HepG2 (cell line): ENCODE data around the gene CBX2. TPM values are rescaled to one million over a fixed set of nuclear protein-coding genes. Genes with fewer than 3 reads are reported as not detected.

Experiments used
- ATAC-seq: fragments of 200-7000 bp; cut with Tn5 transposase; 3 replicates; pipeline ENCODE4 v1.9.1; 2020; ENCODE audit warnings: mild to moderate bottlenecking, moderate library complexity
- BruUV-seq: library from RNA; stranded (reverse); fragments of 400-500 nt; replicated peaks from 2 replicates; lab custom pipeline; 2021; lab: Mats Ljungman, UMichigan
- CTCF ChIA-PET: fragments of 300-600 bp; formaldehyde crosslinking; extraction: SDS; loops from one replicate; lab custom pipeline; 2021; ENCODE audit warnings: low total read pairs, inconsistent platforms, low intra/inter-chr PET ratio; lab: Yijun Ruan, JAX
- POLR2A ChIA-PET: fragments of 350-600 bp; sonication (Branson Sonifier 250); formaldehyde crosslinking; loops from one replicate; lab custom pipeline; 2020; ENCODE audit warnings: antibody characterized with exemption, inconsistent platforms; lab: Yijun Ruan, JAX
- DNase-seq: peaks from one replicate; pipeline ENCODE4 v3.0.0-alpha.2; 2015; ENCODE audit warnings: low spot score
- FAIRE-seq: peaks from 3 replicates; lab custom pipeline; 2011; peaks lifted over from hg19 to GRCh38; lab: Jason Lieb, UNC
- H2AFZ ChIP-seq: one replicate; pipeline ENCODE4 v1.6.1; 2011; ENCODE audit warnings: low read length, inconsistent platforms
- H3K27ac ChIP-seq: fragments of 300-600 bp; 3 replicates; pipeline ENCODE4 v1.8.0; 2011; ENCODE audit warnings: mixed run types, mild to moderate bottlenecking, mixed read lengths, low read length, inconsistent platforms; ENCODE audit not compliant: insufficient read depth; ENCODE audit errors: extremely low read length
- H3K27me3 ChIP-seq, 2 experiments: fragments of 200-600 bp in 1 of 2; 2 replicates in 1 of 2; 3 replicates in 1 of 2; pipeline versions ENCODE4 v1.6.0 to v1.8.0; 2011; ENCODE audit warnings: low read length in 2 of 2, mild to moderate bottlenecking in 2 of 2, moderate library complexity in 2 of 2, inconsistent platforms in 1 of 2; ENCODE audit not compliant: insufficient read depth in 2 of 2, control insufficient read depth in 1 of 2
- H3K36me3 ChIP-seq, 2 experiments: fragments of 200-600 bp in 1 of 2; replicated peaks in 1 of 2; 2 replicates in 1 of 2; 3 replicates in 1 of 2; pipeline versions ENCODE4 v1.5.1 to v1.8.0; 2011; ENCODE audit warnings: low read length in 2 of 2, inconsistent platforms in 1 of 2; ENCODE audit not compliant: insufficient read depth in 2 of 2, control insufficient read depth in 1 of 2
- H3K4me1 ChIP-seq: 2 replicates; pipeline ENCODE4 v1.5.1; 2012; ENCODE audit warnings: low read length, inconsistent platforms; ENCODE audit not compliant: insufficient read depth
- H3K4me2 ChIP-seq: 2 replicates; pipeline ENCODE4 v1.6.0; 2011; ENCODE audit warnings: low read depth, low read length, inconsistent platforms
- H3K4me3 ChIP-seq, 3 experiments: fragments of 200-600 bp in 1 of 3; sonication (generic), shearing (Covaris generic) in 1 of 3; replicated peaks in 1 of 3; 2 replicates each; pipeline ENCODE4 v1.5.1; 2011 to 2016; ENCODE audit warnings: low read length in 3 of 3, inconsistent platforms in 2 of 3, low read depth in 2 of 3, mild to moderate bottlenecking in 2 of 3, control low read depth in 1 of 3, mixed read lengths in 1 of 3; ENCODE audit not compliant: insufficient read depth in 1 of 3
- H3K79me2 ChIP-seq: one replicate; pipeline ENCODE4 v1.6.1; 2011; ENCODE audit warnings: low read length, inconsistent platforms; ENCODE audit not compliant: insufficient read depth
- H3K9ac ChIP-seq: 2 replicates; pipeline ENCODE4 v1.6.0; 2011; ENCODE audit warnings: mild to moderate bottlenecking, low read depth, low read length, inconsistent platforms; ENCODE audit not compliant: insufficient read depth
- H3K9me3 ChIP-seq: 2 replicates; pipeline ENCODE4 v1.5.1; 2012; ENCODE audit warnings: mild to moderate bottlenecking, low read length
- H4K20me1 ChIP-seq: 2 replicates; pipeline ENCODE4 v1.6.0; 2011; ENCODE audit warnings: inconsistent platforms, mild to moderate bottlenecking, low read length, moderate library complexity; ENCODE audit not compliant: insufficient read depth
- ARNTL ChIP-seq: sonication (generic); formaldehyde crosslinking; IDR thresholded peaks from 2 replicates; pipeline ENCODE4 v1.4.0; 2020; ENCODE audit warnings: mild to moderate bottlenecking, missing genetic modification reagents
- DNMT1 ChIP-seq: sonication (generic); formaldehyde crosslinking; IDR thresholded peaks from 2 replicates; pipeline ENCODE4 v1.5.1; 2020; ENCODE audit warnings: mild to moderate bottlenecking, missing genetic modification reagents
- NFKB2 ChIP-seq: sonication (generic); formaldehyde crosslinking; IDR thresholded peaks from 2 replicates; pipeline ENCODE4 v1.4.0; 2020; ENCODE audit warnings: missing genetic modification reagents, borderline replicate concordance
- NR2F2 ChIP-seq: IDR thresholded peaks from 2 replicates; pipeline ENCODE4 v1.6.1; 2012; ENCODE audit warnings: low read depth, inconsistent platforms, borderline replicate concordance
- RORA ChIP-seq: sonication (generic); formaldehyde crosslinking; IDR thresholded peaks from 2 replicates; pipeline ENCODE4 v1.5.0; 2020; ENCODE audit warnings: mild to moderate bottlenecking, missing genetic modification reagents, moderate library complexity
- SMARCE1 ChIP-seq: fragments of 450-650 bp; IDR thresholded peaks from 2 replicates; pipeline ENCODE4 v1.6.1; 2017; ENCODE audit warnings: borderline replicate concordance
- SP2 ChIP-seq: sonication (generic); formaldehyde crosslinking; IDR thresholded peaks from 2 replicates; pipeline ENCODE4 v1.5.1; 2020; ENCODE audit warnings: mild to moderate bottlenecking, missing genetic modification reagents
- TBL1XR1 ChIP-seq: fragments of 150-350 bp; IDR thresholded peaks from 2 replicates; pipeline ENCODE4 v1.6.1; 2014; ENCODE audit warnings: borderline replicate concordance, low read length; ENCODE audit not compliant: partially characterized antibody
- ZNF326 ChIP-seq: sonication (generic); formaldehyde crosslinking; IDR thresholded peaks from 2 replicates; pipeline ENCODE4 v1.4.0; 2020; ENCODE audit warnings: missing genetic modification reagents, borderline replicate concordance
- WGBS: methylation state at CpG from one replicate; pipeline ENCODE4 v1.1.6; 2017; ENCODE audit warnings: low lambda C conversion rate; 5-methylcytosine and 5-hydroxymethylcytosine counted together
- in situ Hi-C: cut with HindIII; loops from 2 replicates; pipeline ENCODE4 v1.10.0; 2017; ENCODE audit warnings: low pct_unique_long_range_greater_than_20kb; ENCODE audit not compliant: extremely low pct_ligation_motif_present
- intact Hi-C: fragments of 100-400 bp; cut with micrococcal nuclease; formaldehyde crosslinking; loops from one replicate; pipeline ENCODE4 v1.10.0; 2022; ENCODE audit not compliant: unreplicated experiment
- polyA plus RNA-seq, 8 experiments: library from polyadenylated mRNA; depleted of rRNA in 3 of 8; stranded (reverse) in 7 of 8; unstranded in 1 of 8; fragments of >200 nt; fragmentation: Illumina TruSeq in 4 of 8; extraction: Trizol in 4 of 8; gene quantifications; 2 replicates each; pipeline versions ENCODE4 v1.2.1 to v1.2.3, GENCODE V29; 2011 to 2016; ENCODE audit warnings: low read depth in 4 of 8, missing spikeins in 1 of 8, mixed read lengths in 1 of 8; ENCODE audit not compliant: insufficient read depth in 1 of 8
- total RNA-seq, 5 experiments: library from RNA; depleted of rRNA; stranded (reverse); fragments of >200 nt; fragmentation: Illumina TruSeq; extraction: Trizol; gene quantifications; 2 replicates each; pipeline ENCODE4 v1.2.3, GENCODE V29; 2016; ENCODE audit warnings: low read depth in 1 of 5
- TF ChIP-seq, protein P1 (sequence below): sonication (generic); formaldehyde crosslinking; IDR thresholded peaks from 2 replicates; pipeline ENCODE4 v1.4.0; 2020; ENCODE audit warnings: missing genetic modification reagents
- TF ChIP-seq, protein P2 (sequence below): sonication (generic); formaldehyde crosslinking; IDR thresholded peaks from 2 replicates; pipeline ENCODE4 v1.8.0; 2022; ENCODE audit warnings: mild to moderate bottlenecking, missing genetic modification reagents
- TF ChIP-seq, protein P3 (sequence below), 2 experiments: IDR thresholded peaks; 2 replicates each; pipeline ENCODE4 v1.6.1; 2011 to 2012; ENCODE audit warnings: low read length in 2 of 2, borderline replicate concordance in 1 of 2, low read depth in 1 of 2, mild to moderate bottlenecking in 1 of 2, moderate library complexity in 1 of 2

Gene CBX2
- total and polyA plus RNA-seq, 2 of the 13 experiments (the other 11 are each of a cell fraction or from before 2014, with no cell fraction given), result 14.5 to 31.1 TPM

DNA sequence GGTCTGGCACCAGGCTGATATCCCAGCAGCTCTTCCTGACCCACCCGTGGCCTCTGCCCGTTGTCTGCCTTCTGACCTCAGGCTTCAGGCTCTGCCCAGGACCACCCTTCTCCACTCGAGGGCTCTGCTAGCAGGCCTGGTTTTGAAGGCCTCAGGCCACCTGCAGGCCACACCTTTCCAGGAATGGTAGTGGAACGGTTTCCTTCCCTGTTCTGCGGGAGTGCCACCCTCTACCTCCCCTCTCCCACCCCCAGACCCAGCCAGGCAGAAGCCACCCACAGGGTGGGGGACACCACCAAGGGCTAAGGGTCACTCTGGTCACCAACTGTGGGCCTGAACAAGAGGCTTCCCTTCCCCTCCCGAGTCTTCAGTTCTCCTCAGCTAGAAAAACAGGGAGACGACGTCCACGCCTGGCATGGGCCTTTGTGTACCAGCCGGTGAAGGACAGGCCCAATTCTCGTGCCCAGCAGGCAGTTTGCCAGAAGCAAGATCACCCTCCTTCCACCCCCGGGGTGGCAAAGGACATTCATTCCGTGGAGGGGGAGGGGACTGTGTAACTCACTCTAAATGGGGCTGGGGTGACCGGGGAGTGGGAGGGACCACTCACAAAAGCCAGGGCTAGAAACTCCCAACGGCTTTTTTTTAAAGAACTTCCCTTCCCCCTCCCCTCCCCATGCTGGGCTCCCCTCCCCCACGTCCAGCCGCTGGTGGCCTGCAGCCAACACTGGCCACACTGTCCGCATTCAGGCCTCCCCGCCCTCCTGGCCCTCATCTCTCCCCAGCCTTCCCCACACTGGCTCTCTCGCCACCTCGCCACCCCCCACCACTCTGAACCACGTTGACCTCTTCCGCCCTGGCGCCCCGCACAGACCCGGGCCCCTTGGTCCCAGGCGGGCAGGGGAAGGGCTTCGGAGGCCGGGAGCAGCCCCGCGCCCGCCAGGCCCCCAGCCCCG lies 53.6 kb downstream of the CBX2 start:
- in situ Hi-C loops, result no loop called here
- ATAC-seq, result peak; percentile 63
- Histone ChIP-seq H3K4me2 (peak overlapping the region; percentile 88), H3K9me3 (no peaks in the 10 kb centered on the region), H3K27me3 (no peaks in the 10 kb centered on the region; a peak in 2 of 5 replicates), H3K9ac (peak overlapping the region; percentile 83), H3K27ac (peak overlapping the region; percentile 82), H3K4me3 (peak overlapping the region; percentile 62 to 79 (median 73)), H2AFZ (no peak overlapping the region), H3K79me2 (peaks cover 19% of the 10 kb centered on the region), H3K4me1 (peaks cover 87% of the 10 kb centered on the region), H3K36me3 (peaks cover 6 to 12% of the 10 kb centered on the region in 2 experiments; a peak in 4 of 5 replicates), H4K20me1 (peaks cover 24% of the 10 kb centered on the region; the same call in 1 of the 2 replicates)
- POLR2A ChIA-PET, result interaction anchor here (0.7 to 11.1 kb wide), 12 partner anchors 8 to 158 kb away, joined by 3 to 274 read pairs (median 6); partner anchors contain the start of genes CBX4 and CBX8
- FAIRE-seq, result peak; percentile 46
- peak; percentile 73 for DNase-seq
- intact Hi-C loops, result loop anchor here (1.0 to 10.0 kb wide), 3 partner anchors 20 to 87 kb away; no protein-coding TSS in a partner anchor
- 2% methylated on average over 27 of the region's 33 CpGs for WGBS
- CTCF ChIA-PET, result no interaction called here
- no TSS peak for BruUV-seq
- TF ChIP-seq, protein P1, sequence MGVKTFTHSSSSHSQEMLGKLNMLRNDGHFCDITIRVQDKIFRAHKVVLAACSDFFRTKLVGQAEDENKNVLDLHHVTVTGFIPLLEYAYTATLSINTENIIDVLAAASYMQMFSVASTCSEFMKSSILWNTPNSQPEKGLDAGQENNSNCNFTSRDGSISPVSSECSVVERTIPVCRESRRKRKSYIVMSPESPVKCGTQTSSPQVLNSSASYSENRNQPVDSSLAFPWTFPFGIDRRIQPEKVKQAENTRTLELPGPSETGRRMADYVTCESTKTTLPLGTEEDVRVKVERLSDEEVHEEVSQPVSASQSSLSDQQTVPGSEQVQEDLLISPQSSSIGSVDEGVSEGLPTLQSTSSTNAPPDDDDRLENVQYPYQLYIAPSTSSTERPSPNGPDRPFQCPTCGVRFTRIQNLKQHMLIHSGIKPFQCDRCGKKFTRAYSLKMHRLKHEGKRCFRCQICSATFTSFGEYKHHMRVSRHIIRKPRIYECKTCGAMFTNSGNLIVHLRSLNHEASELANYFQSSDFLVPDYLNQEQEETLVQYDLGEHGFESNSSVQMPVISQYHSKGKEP (CRISPR knock-in tag), result no peak
- TF ChIP-seq NR2F2, result peak; percentile 13; the same call in 1 of the 2 replicates
- TF ChIP-seq, protein P2, sequence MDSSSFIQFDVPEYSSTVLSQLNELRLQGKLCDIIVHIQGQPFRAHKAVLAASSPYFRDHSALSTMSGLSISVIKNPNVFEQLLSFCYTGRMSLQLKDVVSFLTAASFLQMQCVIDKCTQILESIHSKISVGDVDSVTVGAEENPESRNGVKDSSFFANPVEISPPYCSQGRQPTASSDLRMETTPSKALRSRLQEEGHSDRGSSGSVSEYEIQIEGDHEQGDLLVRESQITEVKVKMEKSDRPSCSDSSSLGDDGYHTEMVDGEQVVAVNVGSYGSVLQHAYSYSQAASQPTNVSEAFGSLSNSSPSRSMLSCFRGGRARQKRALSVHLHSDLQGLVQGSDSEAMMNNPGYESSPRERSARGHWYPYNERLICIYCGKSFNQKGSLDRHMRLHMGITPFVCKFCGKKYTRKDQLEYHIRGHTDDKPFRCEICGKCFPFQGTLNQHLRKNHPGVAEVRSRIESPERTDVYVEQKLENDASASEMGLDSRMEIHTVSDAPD (CRISPR knock-in tag), result peak; percentile 63; the same call in 1 of the 2 replicates
- TF ChIP-seq TBL1XR1, result no peak
- TF ChIP-seq ARNTL, result peak; percentile 29; the same call in 1 of the 2 replicates
- TF ChIP-seq ZNF326 (CRISPR knock-in tag), result 0 out of 2 replicates have a peak, but pooled peaks have one; percentile 8
- no peak for TF ChIP-seq RORA (CRISPR knock-in tag)
- 0 out of 2 replicates have a peak, but pooled peaks have one; percentile 52 for TF ChIP-seq SP2 (CRISPR knock-in tag)
- TF ChIP-seq, protein P3, sequence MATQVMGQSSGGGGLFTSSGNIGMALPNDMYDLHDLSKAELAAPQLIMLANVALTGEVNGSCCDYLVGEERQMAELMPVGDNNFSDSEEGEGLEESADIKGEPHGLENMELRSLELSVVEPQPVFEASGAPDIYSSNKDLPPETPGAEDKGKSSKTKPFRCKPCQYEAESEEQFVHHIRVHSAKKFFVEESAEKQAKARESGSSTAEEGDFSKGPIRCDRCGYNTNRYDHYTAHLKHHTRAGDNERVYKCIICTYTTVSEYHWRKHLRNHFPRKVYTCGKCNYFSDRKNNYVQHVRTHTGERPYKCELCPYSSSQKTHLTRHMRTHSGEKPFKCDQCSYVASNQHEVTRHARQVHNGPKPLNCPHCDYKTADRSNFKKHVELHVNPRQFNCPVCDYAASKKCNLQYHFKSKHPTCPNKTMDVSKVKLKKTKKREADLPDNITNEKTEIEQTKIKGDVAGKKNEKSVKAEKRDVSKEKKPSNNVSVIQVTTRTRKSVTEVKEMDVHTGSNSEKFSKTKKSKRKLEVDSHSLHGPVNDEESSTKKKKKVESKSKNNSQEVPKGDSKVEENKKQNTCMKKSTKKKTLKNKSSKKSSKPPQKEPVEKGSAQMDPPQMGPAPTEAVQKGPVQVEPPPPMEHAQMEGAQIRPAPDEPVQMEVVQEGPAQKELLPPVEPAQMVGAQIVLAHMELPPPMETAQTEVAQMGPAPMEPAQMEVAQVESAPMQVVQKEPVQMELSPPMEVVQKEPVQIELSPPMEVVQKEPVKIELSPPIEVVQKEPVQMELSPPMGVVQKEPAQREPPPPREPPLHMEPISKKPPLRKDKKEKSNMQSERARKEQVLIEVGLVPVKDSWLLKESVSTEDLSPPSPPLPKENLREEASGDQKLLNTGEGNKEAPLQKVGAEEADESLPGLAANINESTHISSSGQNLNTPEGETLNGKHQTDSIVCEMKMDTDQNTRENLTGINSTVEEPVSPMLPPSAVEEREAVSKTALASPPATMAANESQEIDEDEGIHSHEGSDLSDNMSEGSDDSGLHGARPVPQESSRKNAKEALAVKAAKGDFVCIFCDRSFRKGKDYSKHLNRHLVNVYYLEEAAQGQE (IDR thresholded peaks at IDR 0.05; ENCODE audit: borderline replicate concordance in 1 of 2, low read depth in 1 of 2, low read length in 2 of 2), result 0 out of 4 replicates have a peak, but pooled peaks of 1 of the 2 experiments have one; percentile 29
- TF ChIP-seq DNMT1 (CRISPR knock-in tag), result no peak
- no peak for TF ChIP-seq SMARCE1
- no peak; the same call in 1 of the 2 replicates for TF ChIP-seq NFKB2 (CRISPR knock-in tag)
